Adipose tissue (tissue), 3 donors: Measurements from ENCODE around the gene FAM131B. TPM values are rescaled to one million over a fixed set of nuclear protein-coding genes. Genes with fewer than 3 reads are reported as not detected.

ENCODE experiments used
- H3K27ac ChIP-seq: one replicate; pipeline ENCODE4 v1.5.1; 2013; ENCODE audit warnings: low read depth, low read length
- WGBS, 3 donors: extraction: QIAGEN DNeasy Blood & Tissue Kit; methylation state at CpG; one replicate each; pipeline ENCODE4 v1.1.7; 2013; 5-methylcytosine and 5-hydroxymethylcytosine counted together
- polyA plus RNA-seq, 3 donors: library from polyadenylated mRNA; stranded (reverse); fragments of 200-250 nt; gene quantifications; one replicate each; pipeline ENCODE4 v1.2.3, GENCODE V29; 2013
- donor health status: healthy with polysubstance abuse.
- donor health status: Bipolar disorder and iron deficiency.
- donor health status: healthy.

Gene FAM131B
- polyA plus RNA-seq, 3 donors, result 0.09 to 1.2 (median 0.37) TPM

GRCh38 chr7:143346018-143346417, 16.5 kb downstream of the FAM131B start:
- no peak overlapping the region for H3K27ac ChIP-seq
- WGBS, 3 donors, result 84 to 88% (median 87%) methylated on average over 4 of the region's 4 CpGs

DNA sequence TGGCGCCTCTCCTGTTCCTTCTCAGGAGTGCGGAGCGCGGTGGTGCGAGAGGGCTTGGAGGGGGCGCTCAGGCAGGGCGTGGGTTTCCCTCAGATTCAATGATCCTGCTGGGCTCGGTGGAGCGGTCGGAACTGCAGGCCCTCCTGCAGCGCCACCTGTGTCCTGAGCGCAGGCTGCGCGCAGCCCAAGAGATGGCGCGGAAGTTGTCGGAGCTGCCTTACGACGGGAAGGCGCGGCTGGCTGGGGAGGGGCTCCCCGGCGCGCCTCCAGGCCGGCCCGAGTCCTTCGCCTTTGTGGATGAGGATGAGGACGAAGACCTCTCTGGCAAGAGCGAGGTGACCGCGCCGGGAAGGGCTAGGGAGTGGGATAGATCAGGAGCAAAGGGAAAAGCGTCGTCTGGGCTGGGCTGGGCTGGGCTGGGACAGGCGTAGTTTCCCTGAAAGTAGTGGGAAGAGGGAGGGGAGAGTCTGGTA, 17.0 kb downstream of the FAM131B start:
- WGBS, 3 donors, result 6 to 10% (median 9%) methylated on average over 31 to 35 of the region's 35 CpGs

GRCh38 chr7:143343596-143343995, 18.9 kb downstream of the FAM131B start:
- 72 to 96% (median 91%) methylated on average over 3 of the region's 3 CpGs for WGBS, 3 donors
- H3K27ac ChIP-seq, result no peak overlapping the region

More for the DNA sequence above, 17.0 kb downstream of the FAM131B start:
- no peak overlapping the region for H3K27ac ChIP-seq

DNA sequence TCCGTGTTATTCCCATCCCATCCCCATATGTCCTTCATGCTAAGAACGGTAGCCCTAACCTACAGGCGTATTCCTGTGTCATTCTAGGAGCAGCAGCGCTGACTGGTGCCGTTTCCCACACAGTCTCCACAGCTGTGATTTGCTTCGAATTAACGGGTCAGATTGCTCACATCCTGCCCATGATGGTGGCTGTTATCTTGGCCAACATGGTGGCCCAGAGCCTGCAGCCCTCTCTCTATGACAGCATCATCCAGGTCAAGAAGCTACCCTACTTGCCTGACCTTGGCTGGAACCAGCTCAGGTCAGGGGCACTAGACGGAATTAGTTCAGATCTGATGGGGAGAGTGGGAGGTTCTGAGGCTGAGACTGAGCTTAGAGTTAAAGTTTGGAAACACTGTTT, 20.7 kb downstream of the FAM131B start:
- H3K27ac ChIP-seq, result no peak overlapping the region
- WGBS, 3 donors, result 88 to 94% (median 90%) methylated on average over 8 of the region's 8 CpGs

GRCh38 chr7:143337216-143337615, 25.3 kb downstream of the FAM131B start:
- 77 to 86% (median 86%) methylated on average over 3 of the region's 3 CpGs for WGBS, 3 donors
- no peak overlapping the region for H3K27ac ChIP-seq

DNA sequence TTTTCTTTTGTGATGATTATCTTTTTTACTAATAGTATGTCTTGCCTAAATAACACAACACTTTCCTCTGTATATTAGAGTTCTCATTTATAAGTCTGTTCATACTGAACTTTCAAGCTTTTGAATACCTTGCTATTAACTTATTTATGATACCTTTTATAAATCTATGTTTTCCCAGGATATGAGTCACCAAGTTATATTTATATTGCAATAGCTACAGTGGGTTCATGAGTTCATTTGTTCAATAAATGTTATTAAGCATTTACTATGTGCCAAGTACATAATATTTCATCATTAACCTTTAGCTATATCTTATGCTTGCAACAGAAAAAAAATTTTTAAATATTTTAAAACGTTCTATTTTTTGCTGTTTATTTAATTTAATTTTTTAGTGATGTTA, 28.3 kb downstream of the FAM131B start:
- WGBS, 3 donors, result 31 to 49% (median 43%) methylated on average over 1 of the region's 1 CpG
- H3K27ac ChIP-seq, result no peak overlapping the region

GRCh38 chr7:143331179-143331801, 31.2 kb downstream of the FAM131B start:
- WGBS, 3 donors, result 63 to 73% (median 73%) methylated on average over 8 of the region's 8 CpGs
- H3K27ac ChIP-seq, result no peak overlapping the region

GRCh38 chr7:143329471-143330170, 32.9 kb downstream of the FAM131B start:
- 86 to 95% (median 94%) methylated on average over 10 of the region's 10 CpGs for WGBS, 3 donors
- H3K27ac ChIP-seq, result no peak overlapping the region

DNA sequence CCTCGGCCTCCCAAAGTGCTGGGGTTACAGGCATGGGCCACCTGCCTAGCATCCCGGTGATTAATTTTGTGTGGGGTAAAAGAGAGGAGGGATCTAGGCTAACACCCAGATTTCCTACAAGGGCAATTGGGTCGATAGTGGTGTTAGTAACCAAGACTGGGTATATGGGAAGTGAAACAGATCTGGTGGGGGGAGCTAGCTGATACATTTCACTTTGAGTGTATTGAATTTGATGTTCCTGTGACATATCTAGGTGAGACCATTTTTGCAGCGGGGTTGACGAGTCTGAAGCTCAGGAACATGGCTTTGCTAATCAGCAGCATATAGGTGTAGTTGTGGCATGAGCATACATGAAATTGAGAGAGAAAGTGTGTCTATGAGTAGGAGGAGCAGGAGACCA, 34.6 kb downstream of the FAM131B start:
- no peak overlapping the region for H3K27ac ChIP-seq
- 89 to 93% (median 89%) methylated on average over 5 of the region's 5 CpGs for WGBS, 3 donors

GRCh38 chr7:143325240-143325639, 37.3 kb downstream of the FAM131B start:
- WGBS, 3 donors, result 55 to 72% (median 71%) methylated on average over 2 of the region's 2 CpGs
- no peak overlapping the region for H3K27ac ChIP-seq

GRCh38 chr7:143323653-143324052, 38.9 kb downstream of the FAM131B start:
- no peak overlapping the region for H3K27ac ChIP-seq
- WGBS, 3 donors, result 53 to 69% (median 60%) methylated on average over 12 of the region's 12 CpGs

GRCh38 chr7:143322760-143323633, 39.5 kb downstream of the FAM131B start:
- 60 to 74% (median 62%) methylated on average over 23 of the region's 23 CpGs for WGBS, 3 donors
- H3K27ac ChIP-seq, result no peak overlapping the region

DNA sequence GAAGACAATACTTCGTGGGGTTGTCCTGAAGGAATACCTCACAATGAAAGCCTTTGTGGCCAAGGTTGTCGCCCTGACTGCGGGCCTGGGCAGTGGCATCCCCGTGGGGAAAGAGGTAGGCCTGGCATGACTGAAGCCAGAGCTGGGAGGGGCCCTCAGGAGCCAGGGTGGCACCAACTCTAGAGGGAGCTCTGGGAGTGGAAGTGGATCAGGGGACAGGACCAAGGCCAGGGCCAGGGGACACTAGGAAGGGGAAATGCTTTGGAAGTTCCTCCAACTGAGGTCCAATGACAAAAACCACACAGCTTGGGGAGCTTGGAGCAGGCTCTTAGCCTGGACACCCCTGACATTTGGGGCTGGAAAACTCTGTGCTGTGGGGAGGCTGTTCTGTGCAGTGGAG, 40.8 kb downstream of the FAM131B start:
- WGBS, 3 donors, result 81 to 92% (median 84%) methylated on average over 4 of the region's 4 CpGs
- H3K27ac ChIP-seq, result no peak overlapping the region

- WGBS, 3 donors, result 95 to 99% (median 96%) methylated on average over 10 of the region's 10 CpGs
- H3K27ac ChIP-seq, result no peak overlapping the region
Measured at GRCh38 chr7:143321242-143321641, 41.3 kb downstream of the FAM131B start.

- H3K27ac ChIP-seq, result no peak overlapping the region
- WGBS, 3 donors, result 70 to 80% (median 75%) methylated on average over 9 of the region's 9 CpGs
Measured at GRCh38 chr7:143320620-143321019, 41.9 kb downstream of the FAM131B start.

DNA sequence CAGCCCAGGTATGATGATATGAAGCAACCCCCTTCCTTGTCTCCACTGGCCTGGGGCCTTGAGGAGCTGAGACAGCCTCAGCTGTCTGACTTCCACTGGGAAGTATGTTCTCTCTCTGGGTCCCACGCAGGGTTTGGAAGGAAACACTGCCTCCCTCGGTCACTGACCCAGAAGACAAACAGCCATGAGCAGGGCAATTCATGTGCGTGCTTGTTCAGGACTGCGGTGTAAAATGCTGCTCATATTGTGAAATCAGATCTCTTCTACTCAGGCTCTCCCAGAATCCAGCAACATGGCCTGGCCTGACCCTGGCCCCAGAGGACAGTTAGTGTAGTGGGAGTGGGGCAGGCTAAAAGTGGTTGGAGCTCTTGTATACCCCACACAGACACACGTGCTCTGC, 43.9 kb downstream of the FAM131B start:
- 28 to 61% (median 49%) methylated on average over 5 of the region's 5 CpGs for WGBS, 3 donors
- H3K27ac ChIP-seq, result no peak overlapping the region

DNA sequence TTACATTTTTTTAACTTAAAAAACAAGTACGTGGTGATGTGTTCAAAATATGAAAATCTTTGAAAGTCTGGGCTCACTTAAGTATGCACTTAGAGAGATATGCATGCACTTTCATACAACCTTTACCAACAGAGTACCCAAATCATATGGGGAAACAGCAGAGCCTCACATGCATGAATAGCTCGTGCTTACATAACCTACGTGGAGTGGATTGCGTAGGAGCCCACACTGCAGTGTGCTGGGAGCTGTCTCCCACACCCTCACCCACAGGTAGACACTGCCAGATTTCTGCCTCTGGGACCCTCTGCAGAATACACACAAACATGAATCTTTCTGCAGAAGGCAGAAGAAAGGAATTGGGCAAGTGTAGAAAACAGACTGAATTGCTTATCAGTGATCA, 46.0 kb downstream of the FAM131B start:
- 56 to 84% (median 57%) methylated on average over 4 of the region's 4 CpGs for WGBS, 3 donors
- H3K27ac ChIP-seq, result no peak overlapping the region

- WGBS, 3 donors, result 82 to 86% (median 86%) methylated on average over 5 of the region's 5 CpGs
- no peak within 1 kb of the TSS for H3K27ac ChIP-seq
Measured at GRCh38 chr7:143315776-143316175, 46.7 kb downstream of the FAM131B start, which contains the start of gene CLCN1. CLCN1 (plus strand) TSS chr7:143316111; CDS start chr7:143316213, 102 bp downstream.

- no peak overlapping the region for H3K27ac ChIP-seq
Measured at GRCh38 chr7:143314127-143314526, 48.4 kb downstream of the FAM131B start.
